Astrocyte (in vitro differentiated cells and primary cell): Measurements from ENCODE around the gene LDAH. TPM values are rescaled to one million over a fixed set of nuclear protein-coding genes. Genes with fewer than 3 reads are reported as not detected.

ENCODE experiments used
- DNase-seq: peaks from one replicate; pipeline ENCODE4 v3.0.0-alpha.2; 2010; ENCODE audit warnings: low read depth
- FAIRE-seq: peaks from 2 replicates; lab custom pipeline; 2011; peaks lifted over from hg19 to GRCh38; lab: Jason Lieb, UNC
- H2AFZ ChIP-seq: 2 replicates; pipeline ENCODE4 v1.6.0; 2012; ENCODE audit warnings: low read depth, low read length, inconsistent platforms
- H3K27ac ChIP-seq: 2 replicates; pipeline ENCODE4 v1.5.1; 2011; ENCODE audit warnings: low read depth, low read length, inconsistent platforms
- H3K27me3 ChIP-seq: 2 replicates; pipeline ENCODE4 v1.6.0; 2011; ENCODE audit warnings: low read length, inconsistent platforms; ENCODE audit not compliant: insufficient read depth
- H3K36me3 ChIP-seq: 2 replicates; pipeline ENCODE4 v1.5.1; 2011; ENCODE audit warnings: low read length, inconsistent platforms; ENCODE audit not compliant: insufficient read depth
- H3K4me1 ChIP-seq: 2 replicates; pipeline ENCODE4 v1.5.1; 2011; ENCODE audit warnings: low read length, inconsistent platforms; ENCODE audit not compliant: insufficient read depth
- H3K4me2 ChIP-seq: 2 replicates; pipeline ENCODE4 v1.6.0; 2012; ENCODE audit warnings: low read length, inconsistent platforms
- H3K4me3 ChIP-seq: 2 replicates; pipeline ENCODE4 v1.5.1; 2011; ENCODE audit warnings: low read depth, mild to moderate bottlenecking, low read length, inconsistent platforms; ENCODE audit not compliant: insufficient read depth
- H3K79me2 ChIP-seq: 2 replicates; pipeline ENCODE4 v1.6.0; 2012; ENCODE audit warnings: mild to moderate bottlenecking, low read length, inconsistent platforms; ENCODE audit not compliant: insufficient read depth
- H3K9ac ChIP-seq: 2 replicates; pipeline ENCODE4 v1.6.0; 2012; ENCODE audit warnings: mild to moderate bottlenecking, low read length, inconsistent platforms
- H3K9me3 ChIP-seq: 2 replicates; pipeline ENCODE4 v1.5.1; 2012; ENCODE audit warnings: low read depth, mild to moderate bottlenecking, low read length, inconsistent platforms; ENCODE audit not compliant: insufficient read depth
- H4K20me1 ChIP-seq: 2 replicates; pipeline ENCODE4 v1.6.0; 2012; ENCODE audit warnings: low read length, inconsistent platforms; ENCODE audit not compliant: insufficient read depth
- H3K27ac Mint-ChIP-seq: one replicate; pipeline ENCODE4 v1.8.0; 2021; ENCODE audit warnings: mild to moderate bottlenecking, mixed read lengths; ENCODE audit not compliant: unreplicated experiment
- H3K27me3 Mint-ChIP-seq: one replicate; pipeline ENCODE4 v1.8.0; 2021; ENCODE audit warnings: low read depth, mixed read lengths; ENCODE audit not compliant: unreplicated experiment
- H3K36me3 Mint-ChIP-seq: one replicate; pipeline ENCODE4 v1.8.0; 2021; ENCODE audit warnings: low read depth, mixed read lengths; ENCODE audit not compliant: unreplicated experiment
- H3K4me1 Mint-ChIP-seq: one replicate; pipeline ENCODE4 v1.8.0; 2021; ENCODE audit warnings: low read depth, mixed read lengths; ENCODE audit not compliant: unreplicated experiment
- H3K4me3 Mint-ChIP-seq: one replicate; pipeline ENCODE4 v1.8.0; 2021; ENCODE audit warnings: mild to moderate bottlenecking, moderate library complexity, mixed read lengths; ENCODE audit not compliant: unreplicated experiment
- H3K9me3 Mint-ChIP-seq: one replicate; pipeline ENCODE4 v1.8.0; 2021; ENCODE audit warnings: mild to moderate bottlenecking, mixed read lengths; ENCODE audit not compliant: unreplicated experiment
- CTCF ChIP-seq: IDR thresholded peaks from 2 replicates; pipeline ENCODE4 v1.5.1; 2011; ENCODE audit warnings: low read depth, mild to moderate bottlenecking, inconsistent platforms, low read length, moderate library complexity; ENCODE audit not compliant: insufficient read depth
- EZH2 ChIP-seq: IDR thresholded peaks from 2 replicates; pipeline ENCODE4 v1.6.1; 2012; ENCODE audit warnings: mild to moderate bottlenecking, low read length, inconsistent platforms; ENCODE audit not compliant: insufficient read depth
- total RNA-seq: library from RNA; stranded (reverse); gene quantifications from 2 replicates; pipeline ENCODE4 v1.2.1, GENCODE V29; 2021

LDAH gene
- total RNA-seq, 1 donor from 2014 or later: 19.3 TPM

GRCh38 chr2:20704886-20705285 is 118.0 kb downstream of the LDAH start:
- H3K4me1 Mint-ChIP-seq: peaks cover 9% of the 10 kb centered on the region
- Histone ChIP-seq H3K79me2 (no peaks in the 10 kb centered on the region), H3K27ac (no peak overlapping the region), H3K4me1 (no peaks in the 10 kb centered on the region), H2AFZ (no peak overlapping the region), H3K36me3 (no peaks in the 10 kb centered on the region), H3K4me2 (no peak overlapping the region), H3K27me3 (no peaks in the 10 kb centered on the region), H3K4me3 (no peak overlapping the region), H3K9me3 (no peaks in the 10 kb centered on the region), H3K9ac (no peak overlapping the region), H4K20me1 (peaks cover 7% of the 10 kb centered on the region)
- H3K27me3 Mint-ChIP-seq: no peaks in the 10 kb centered on the region
- TF ChIP-seq CTCF (no peak), EZH2 (no peak)
- H3K36me3 Mint-ChIP-seq: peaks cover 5% of the 10 kb centered on the region
- no peaks in the 10 kb centered on the region for H3K9me3 Mint-ChIP-seq
- no peak for DNase-seq
- H3K4me3 Mint-ChIP-seq: no peak overlapping the region
- no peak for FAIRE-seq
- no peak overlapping the region for H3K27ac Mint-ChIP-seq

GRCh38 chr2:20702563-20702962 is 120.3 kb downstream of the LDAH start:
- H3K36me3 ChIP-seq: no peaks in the 10 kb centered on the region
- DNase-seq (peak; percentile 63), FAIRE-seq (no peak)
- H3K27ac Mint-ChIP-seq: no peak overlapping the region
- TF ChIP-seq CTCF (no peak), EZH2 (no peak)
- no peak overlapping the region for H3K9ac ChIP-seq
- H3K27ac ChIP-seq: no peak overlapping the region
- peaks cover 5% of the 10 kb centered on the region for H4K20me1 ChIP-seq
- no peaks in the 10 kb centered on the region for H3K4me1 ChIP-seq
- peaks cover 17% of the 10 kb centered on the region for H3K4me1 Mint-ChIP-seq
- no peak overlapping the region for H2AFZ ChIP-seq
- peak overlapping the region; percentile 45 for H3K4me2 ChIP-seq
- no peaks in the 10 kb centered on the region for H3K27me3 Mint-ChIP-seq
- no peak overlapping the region for H3K4me3 ChIP-seq
- no peaks in the 10 kb centered on the region for H3K79me2 ChIP-seq
- H3K9me3 ChIP-seq: no peaks in the 10 kb centered on the region
- no peaks in the 10 kb centered on the region for H3K9me3 Mint-ChIP-seq
- H3K36me3 Mint-ChIP-seq: peaks cover 2% of the 10 kb centered on the region
- H3K4me3 Mint-ChIP-seq: no peak overlapping the region
- H3K27me3 ChIP-seq: no peaks in the 10 kb centered on the region

GRCh38 chr2:20698916-20699613 is 123.8 kb downstream of the LDAH start:
- DNase-seq (no peak), FAIRE-seq (peak; percentile 43)
- no peaks in the 10 kb centered on the region for H3K36me3 Mint-ChIP-seq
- Histone ChIP-seq H3K27ac (no peak overlapping the region), H4K20me1 (no peaks in the 10 kb centered on the region), H3K36me3 (no peaks in the 10 kb centered on the region), H3K4me2 (peak overlapping the region; percentile 41), H3K4me1 (no peaks in the 10 kb centered on the region), H3K79me2 (no peaks in the 10 kb centered on the region), H3K9ac (no peak overlapping the region), H2AFZ (no peak overlapping the region), H3K9me3 (no peaks in the 10 kb centered on the region), H3K4me3 (no peak overlapping the region), H3K27me3 (no peaks in the 10 kb centered on the region)
- peaks cover 17% of the 10 kb centered on the region for H3K4me1 Mint-ChIP-seq
- H3K27ac Mint-ChIP-seq: no peak overlapping the region
- H3K27me3 Mint-ChIP-seq: no peaks in the 10 kb centered on the region
- no peaks in the 10 kb centered on the region for H3K9me3 Mint-ChIP-seq
- no peak for TF ChIP-seq CTCF
- no peak for TF ChIP-seq EZH2
- H3K4me3 Mint-ChIP-seq: no peak overlapping the region
